CD4-positive, alpha-beta T cell (primary cell): Measurements from ENCODE around the gene GJB3. TPM values are rescaled to one million over a fixed set of nuclear protein-coding genes. Genes with fewer than 3 reads are reported as not detected.

Experiments
- ATAC-seq: fragments of 200-7000 bp; cut with Tn5 transposase; one replicate; pipeline ENCODE4 v1.10.0; 2022; ENCODE audit warnings: mild to moderate bottlenecking; ENCODE audit not compliant: poor library complexity
- CTCF ChIA-PET: fragments of 350-600 bp; sonication (Branson Sonifier 250); formaldehyde crosslinking; loops from one replicate; lab custom pipeline; 2021; ENCODE audit warnings: antibody characterized with exemption, inconsistent platforms; lab: Charles Lee
- POLR2A ChIA-PET: fragments of 350-600 bp; sonication (Branson Sonifier 250); formaldehyde crosslinking; loops from one replicate; lab custom pipeline; 2021; ENCODE audit warnings: antibody characterized with exemption, inconsistent platforms; lab: Charles Lee
- DNase-seq, 14 experiments: peaks; one replicate each; pipeline ENCODE4 v3.0.0-alpha.2; 2013 to 2020; ENCODE audit warnings: mixed read lengths in 2 of 14
- H3K27ac ChIP-seq, 2 donors: one replicate each; pipeline versions ENCODE4 v1.5.1 to v1.7.0; 2013; ENCODE audit warnings: low read length in 2 of 2, low read depth in 1 of 2, mild to moderate bottlenecking in 1 of 2
- H3K27me3 ChIP-seq, 2 experiments: 1 replicate in 1 of 2; 2 replicates in 1 of 2; pipeline versions ENCODE4 v1.6.1 to v1.7.0; 2013; ENCODE audit warnings: low read length in 2 of 2, control low read depth in 1 of 2, mild to moderate bottlenecking in 1 of 2, moderate library complexity in 1 of 2; ENCODE audit not compliant: insufficient read depth in 2 of 2, control insufficient read depth in 1 of 2
- H3K36me3 ChIP-seq: one replicate; pipeline ENCODE4 v1.6.1; 2013; ENCODE audit warnings: low read length, control low read depth; ENCODE audit not compliant: insufficient read depth
- H3K4me1 ChIP-seq: one replicate; pipeline ENCODE4 v1.6.1; 2013; ENCODE audit warnings: low read length, control low read depth; ENCODE audit not compliant: insufficient read depth
- H3K4me3 ChIP-seq: one replicate; pipeline ENCODE4 v1.5.1; 2013; ENCODE audit warnings: mild to moderate bottlenecking, low read length, moderate library complexity
- H3K9me3 ChIP-seq, 2 experiments: 1 replicate in 1 of 2; 2 replicates in 1 of 2; pipeline versions ENCODE4 v1.6.1 to v1.7.0; 2013; ENCODE audit warnings: low read length in 2 of 2, mild to moderate bottlenecking in 2 of 2, control low read depth in 1 of 2, moderate library complexity in 1 of 2; ENCODE audit not compliant: control insufficient read depth in 1 of 2, insufficient read depth in 1 of 2
- H3K27ac Mint-ChIP-seq: one replicate; pipeline ENCODE4 v1.8.0; 2020; ENCODE audit warnings: mixed read lengths
- H3K27me3 Mint-ChIP-seq: one replicate; pipeline ENCODE4 v1.8.0; 2021; ENCODE audit warnings: mixed read lengths
- H3K36me3 Mint-ChIP-seq: one replicate; pipeline ENCODE4 v1.8.0; 2021; ENCODE audit warnings: low read depth, mixed read lengths
- H3K4me1 Mint-ChIP-seq: one replicate; pipeline ENCODE4 v1.8.0; 2021; ENCODE audit warnings: low read depth, mixed read lengths
- H3K4me3 Mint-ChIP-seq: one replicate; pipeline ENCODE4 v1.8.0; 2020; ENCODE audit warnings: mild to moderate bottlenecking, mixed read lengths
- H3K9me3 Mint-ChIP-seq: one replicate; pipeline ENCODE4 v1.8.0; 2020; ENCODE audit warnings: mixed read lengths
- intact Hi-C, 2 experiments: fragments of 100-400 bp; cut with DNase I in 1 of 2; cut with micrococcal nuclease in 1 of 2; formaldehyde crosslinking; loops; one replicate each; pipeline versions ENCODE4 v1.15.1 to v1.9.0; 2023 to 2025; cut with DNase I, micrococcal nuclease
- total RNA-seq, 174 experiments: library from RNA in 2 of 174; stranded (reverse) in 2 of 174; gene quantifications; one replicate each; pipeline ENCODE4 v1.2.3 and lab custom pipeline; 2021 to 2026
- TF ChIP-seq, protein P1 (sequence below): fragments of 200-600 bp; IDR thresholded peaks from one replicate; pipeline ENCODE4 v1.8.0; 2022; ENCODE audit warnings: antibody characterized with exemption, mild to moderate bottlenecking

GJB3 gene
- total RNA-seq, 2 experiments from 2014 or later = not detected

DNA sequence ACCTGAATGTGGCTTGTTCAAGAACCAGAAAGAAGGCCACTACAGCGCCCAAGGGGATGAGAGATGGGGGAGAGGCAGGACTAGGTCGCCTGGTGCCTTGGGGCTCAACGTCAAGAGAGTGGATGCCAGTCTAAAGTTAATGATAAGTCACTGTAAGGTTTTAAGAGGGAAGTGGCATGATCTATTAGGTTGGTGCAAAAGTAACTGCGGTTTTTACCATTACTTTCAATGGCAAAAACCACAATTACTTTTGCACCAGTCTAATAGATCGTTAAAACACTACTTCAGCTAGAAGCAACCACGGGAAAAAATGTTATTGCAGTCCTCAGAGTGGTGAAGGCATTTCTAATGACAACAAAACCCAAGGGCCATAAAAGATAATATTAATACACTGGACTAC lies 2.6 kb upstream of the GJB3 start:
- Histone ChIP-seq H3K4me1 (peaks cover 11% of the 10 kb centered on the region), H3K4me3 (no peak overlapping the region), H3K36me3 (no peaks in the 10 kb centered on the region), H3K27ac (no peak overlapping the region), H3K27me3 (peaks cover 25 to 39% of the 10 kb centered on the region in 2 experiments), H3K9me3 (peaks cover 0 to 4% of the 10 kb centered on the region in 2 experiments)
- TF ChIP-seq, protein P1, sequence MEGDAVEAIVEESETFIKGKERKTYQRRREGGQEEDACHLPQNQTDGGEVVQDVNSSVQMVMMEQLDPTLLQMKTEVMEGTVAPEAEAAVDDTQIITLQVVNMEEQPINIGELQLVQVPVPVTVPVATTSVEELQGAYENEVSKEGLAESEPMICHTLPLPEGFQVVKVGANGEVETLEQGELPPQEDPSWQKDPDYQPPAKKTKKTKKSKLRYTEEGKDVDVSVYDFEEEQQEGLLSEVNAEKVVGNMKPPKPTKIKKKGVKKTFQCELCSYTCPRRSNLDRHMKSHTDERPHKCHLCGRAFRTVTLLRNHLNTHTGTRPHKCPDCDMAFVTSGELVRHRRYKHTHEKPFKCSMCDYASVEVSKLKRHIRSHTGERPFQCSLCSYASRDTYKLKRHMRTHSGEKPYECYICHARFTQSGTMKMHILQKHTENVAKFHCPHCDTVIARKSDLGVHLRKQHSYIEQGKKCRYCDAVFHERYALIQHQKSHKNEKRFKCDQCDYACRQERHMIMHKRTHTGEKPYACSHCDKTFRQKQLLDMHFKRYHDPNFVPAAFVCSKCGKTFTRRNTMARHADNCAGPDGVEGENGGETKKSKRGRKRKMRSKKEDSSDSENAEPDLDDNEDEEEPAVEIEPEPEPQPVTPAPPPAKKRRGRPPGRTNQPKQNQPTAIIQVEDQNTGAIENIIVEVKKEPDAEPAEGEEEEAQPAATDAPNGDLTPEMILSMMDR = no peak
- ATAC-seq (no peak), DNase-seq (no peak)
- POLR2A ChIA-PET = no interaction called here
- H3K27me3 Mint-ChIP-seq = peaks cover 49% of the 10 kb centered on the region
- no peak overlapping the region for H3K27ac Mint-ChIP-seq
- no peaks in the 10 kb centered on the region for H3K36me3 Mint-ChIP-seq
- CTCF ChIA-PET = no interaction called here
- intact Hi-C loops = no loop called here
- H3K4me3 Mint-ChIP-seq = no peak overlapping the region
- no peaks in the 10 kb centered on the region for H3K4me1 Mint-ChIP-seq
- H3K9me3 Mint-ChIP-seq = no peaks in the 10 kb centered on the region

DNA sequence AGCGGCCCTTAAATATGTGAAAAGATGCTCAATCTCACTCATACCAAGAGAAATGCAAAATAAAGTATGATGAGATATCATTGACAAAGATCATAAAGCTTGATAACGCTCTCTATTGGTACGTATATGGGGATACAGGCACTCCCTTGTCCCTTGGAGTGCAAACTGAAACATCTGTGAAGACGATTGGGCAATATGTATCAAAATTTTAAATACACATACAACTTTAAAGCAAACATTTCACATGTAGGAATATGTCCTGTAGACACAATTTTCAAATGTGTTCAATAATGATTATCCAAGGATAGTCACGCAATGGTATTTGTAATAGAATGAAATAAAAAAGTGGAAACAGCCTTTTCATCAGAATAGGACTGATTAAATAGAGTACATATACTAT lies 2.0 kb upstream of the GJB3 start:
- DNase-seq = no peak
- TF ChIP-seq, protein P1 = no peak
- H3K27me3 Mint-ChIP-seq = peaks cover 55% of the 10 kb centered on the region
- H3K9me3 Mint-ChIP-seq = no peaks in the 10 kb centered on the region
- no peak overlapping the region for H3K4me3 ChIP-seq
- H3K27ac Mint-ChIP-seq = no peak overlapping the region
- no peak overlapping the region for H3K4me3 Mint-ChIP-seq
- ChIA-PET CTCF (no interaction called here), POLR2A (no interaction called here)
- no peaks in the 10 kb centered on the region for H3K36me3 ChIP-seq
- no peaks in the 10 kb centered on the region for H3K4me1 Mint-ChIP-seq
- peaks cover 11% of the 10 kb centered on the region for H3K4me1 ChIP-seq
- intact Hi-C loops = no loop called here
- peaks cover 0 to 4% of the 10 kb centered on the region in 2 experiments for H3K9me3 ChIP-seq
- no peaks in the 10 kb centered on the region for H3K36me3 Mint-ChIP-seq
- no peak overlapping the region for H3K27ac ChIP-seq
- peaks cover 25 to 40% of the 10 kb centered on the region in 2 experiments for H3K27me3 ChIP-seq
- no peak for ATAC-seq

- CTCF ChIA-PET = no interaction called here
- intact Hi-C loops = no loop called here
Observed at GRCh38 chr1:34779526-34779925, 1.5 kb upstream of the GJB3 start.

More at GRCh38 chr1:34779526-34779925, 1.5 kb upstream of the GJB3 start:
- Histone ChIP-seq H3K9me3 (peaks cover 0 to 4% of the 10 kb centered on the region in 2 experiments), H3K4me3 (no peak overlapping the region), H3K27ac (no peak overlapping the region), H3K4me1 (peaks cover 11% of the 10 kb centered on the region), H3K27me3 (peaks cover 21 to 40% of the 10 kb centered on the region in 2 experiments), H3K36me3 (no peaks in the 10 kb centered on the region)
- Mint-ChIP-seq H3K27ac (no peak overlapping the region), H3K4me1 (no peaks in the 10 kb centered on the region), H3K36me3 (no peaks in the 10 kb centered on the region), H3K27me3 (peaks cover 60% of the 10 kb centered on the region), H3K4me3 (no peak overlapping the region), H3K9me3 (no peaks in the 10 kb centered on the region)
- TF ChIP-seq, protein P1 = no peak
- DNase-seq (no peak), ATAC-seq (no peak)
- POLR2A ChIA-PET = no interaction called here
